Measurements from ENCODE around the gene NLGN3. TPM values are rescaled to one million over a fixed set of nuclear protein-coding genes. Genes with fewer than 3 reads are reported as not detected.

Gene NLGN3
- total RNA-seq, 1 donor from 2014 or later = 2.3 TPM

DNA sequence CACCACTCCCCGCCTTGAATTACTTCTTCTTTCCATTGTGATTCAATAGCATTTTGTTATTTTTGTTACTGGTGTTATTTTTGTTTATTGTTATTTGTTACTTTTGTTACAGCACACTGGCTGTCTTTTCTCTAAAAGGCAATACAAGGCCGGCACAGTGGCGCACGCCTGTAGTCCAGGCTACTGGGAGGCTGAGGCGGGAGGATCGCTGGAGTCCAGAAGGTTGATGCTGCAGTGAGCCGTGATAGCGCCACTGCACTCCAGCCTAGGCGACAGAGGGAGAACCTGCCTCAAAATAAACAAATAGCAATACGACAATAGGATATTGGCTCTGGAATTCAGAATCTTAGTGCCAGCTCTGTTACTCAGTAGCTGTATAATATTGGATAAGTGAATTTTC lies 27.3 kb upstream of the NLGN3 start:
- intact Hi-C loops (cut with micrococcal nuclease) = loop anchor here (10.0 kb wide), 1 partner anchor 983 kb away; the partner anchor contains the start of gene IGBP1

GRCh38 chrX:71118032-71118984 lies 26.3 kb upstream of the NLGN3 start, which contains the start of gene MED12:
Gene MED12 (plus strand): TSS chrX:71118596. CDS start chrX:71118755, 159 bp downstream.
- intact Hi-C loops (cut with micrococcal nuclease) = loop anchor here (1.0 to 10.0 kb wide), 4 partner anchors 8 to 984 kb away; partner anchors contain the start of gene IGBP1

GRCh38 chrX:71118985-71119535 lies 25.6 kb upstream of the NLGN3 start:
- intact Hi-C loops (cut with micrococcal nuclease) = loop anchor here (1.0 to 10.0 kb wide), 4 partner anchors 9 to 984 kb away; partner anchors contain the start of gene IGBP1

DNA sequence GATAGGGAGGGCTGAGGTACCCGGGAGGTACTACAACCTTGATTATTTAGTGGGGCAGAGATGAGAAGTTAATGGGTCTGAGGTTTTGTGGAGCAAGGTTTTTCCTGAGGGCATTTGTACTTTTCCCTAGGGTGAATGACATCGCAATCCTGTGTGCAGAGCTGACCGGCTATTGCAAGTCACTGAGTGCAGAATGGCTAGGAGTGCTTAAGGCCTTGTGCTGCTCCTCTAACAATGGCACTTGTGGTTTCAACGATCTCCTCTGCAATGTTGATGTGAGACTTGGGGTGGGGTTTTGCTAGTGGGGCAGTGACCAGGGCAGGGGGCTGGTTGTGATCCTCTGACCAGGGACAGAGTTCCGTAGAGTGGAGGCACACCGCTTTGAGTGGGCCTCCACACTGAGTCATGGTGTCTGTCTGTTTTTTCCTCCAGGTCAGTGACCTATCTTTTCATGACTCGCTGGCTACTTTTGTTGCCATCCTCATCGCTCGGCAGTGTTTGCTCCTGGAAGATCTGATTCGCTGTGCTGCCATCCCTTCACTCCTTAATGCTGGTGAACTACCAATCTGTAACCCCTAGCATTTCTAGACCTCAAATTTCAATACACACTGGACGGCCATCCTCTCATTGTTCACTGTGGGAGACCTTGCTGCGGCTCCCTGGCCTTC lies 16.3 kb upstream of the NLGN3 start:
- intact Hi-C loops (cut with micrococcal nuclease) = no loop called here

DNA sequence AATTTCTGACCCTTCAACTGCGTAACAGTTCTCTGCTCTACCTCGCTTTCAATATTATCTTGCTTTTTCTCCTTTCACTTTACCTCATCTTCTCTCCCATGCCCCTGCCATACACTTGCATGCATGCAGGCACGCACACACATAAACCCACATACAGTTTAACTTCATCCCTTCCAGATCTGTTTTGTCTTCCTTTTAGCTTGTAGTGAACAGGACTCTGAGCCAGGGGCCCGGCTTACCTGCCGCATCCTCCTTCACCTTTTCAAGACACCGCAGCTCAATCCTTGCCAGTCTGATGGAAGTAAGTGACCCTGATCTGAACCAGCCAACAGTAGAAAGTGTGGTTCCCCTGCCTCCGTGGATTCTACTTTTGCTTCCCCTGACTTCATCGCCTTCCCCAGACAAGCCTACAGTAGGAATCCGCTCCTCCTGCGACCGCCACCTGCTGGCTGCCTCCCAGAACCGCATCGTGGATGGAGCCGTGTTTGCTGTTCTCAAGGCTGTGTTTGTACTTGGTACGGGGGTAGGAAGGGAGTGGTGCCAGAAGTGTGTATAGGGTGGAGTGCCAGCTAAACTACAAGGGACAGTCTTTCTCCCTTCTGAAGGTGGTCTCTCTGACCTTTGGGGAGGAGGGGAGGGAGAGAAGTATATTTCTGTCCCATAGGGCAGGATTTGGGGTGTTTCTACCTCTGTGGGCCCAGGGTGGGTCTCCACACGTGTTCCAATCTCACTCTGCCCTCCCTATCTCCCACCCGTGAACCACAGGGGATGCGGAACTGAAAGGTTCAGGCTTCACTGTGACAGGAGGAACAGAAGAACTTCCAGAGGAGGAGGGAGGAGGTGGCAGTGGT lies 15.5 kb upstream of the NLGN3 start:
- intact Hi-C loops (cut with micrococcal nuclease) = loop anchor here (1.0 kb wide), 6 partner anchors 11 to 159 kb away; partner anchors contain the start of genes IL2RG, MED12 and SNX12

DNA sequence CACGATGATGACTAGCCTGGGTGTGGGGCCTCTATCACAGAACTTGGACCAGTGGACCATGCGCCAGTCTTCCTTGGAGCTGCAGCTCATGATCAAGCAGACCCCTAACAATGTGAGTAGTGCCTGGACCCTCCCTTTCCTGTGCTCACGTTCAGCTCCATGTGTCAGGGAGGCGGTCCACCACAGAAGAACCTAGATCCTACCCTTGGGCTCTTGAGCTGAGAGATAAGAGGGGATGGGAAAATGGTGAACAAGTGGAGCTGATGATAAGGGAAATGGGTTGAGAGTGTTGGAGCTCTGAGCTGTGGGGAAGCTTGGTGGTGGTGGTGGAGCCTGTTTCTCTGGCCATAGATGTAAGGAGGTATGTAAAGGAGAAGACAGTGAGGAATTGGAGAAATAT lies 13.1 kb upstream of the NLGN3 start:
- intact Hi-C loops (cut with micrococcal nuclease) = no loop called here

DNA sequence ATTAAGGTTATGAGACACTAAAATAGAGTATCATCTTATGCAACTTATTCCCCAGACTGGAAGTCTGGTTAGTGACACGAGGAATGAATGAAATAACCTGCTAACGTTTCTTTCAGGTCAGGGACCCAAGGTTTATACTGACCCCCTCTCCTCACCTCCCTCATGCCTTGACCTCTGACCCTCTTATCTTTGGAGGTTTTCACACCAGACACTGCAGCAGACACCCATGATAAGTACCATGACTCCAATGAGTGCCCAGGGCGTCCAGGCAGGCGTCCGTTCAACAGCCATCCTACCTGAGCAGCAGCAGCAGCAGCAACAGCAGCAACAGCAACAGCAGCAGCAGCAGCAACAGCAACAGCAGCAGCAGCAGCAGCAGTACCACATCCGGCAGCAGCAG lies 4.2 kb upstream of the NLGN3 start:
- intact Hi-C loops (cut with micrococcal nuclease) = no loop called here

GRCh38 chrX:71143508-71143907 lies 1.1 kb upstream of the NLGN3 start:
- intact Hi-C loops (cut with micrococcal nuclease) = no loop called here

GRCh38 chrX:71147496-71148277 lies 3.0 kb downstream of the NLGN3 start:
- intact Hi-C loops (cut with micrococcal nuclease) = no loop called here

GRCh38 chrX:71148278-71148663 lies 3.6 kb downstream of the NLGN3 start:
- intact Hi-C loops (cut with micrococcal nuclease) = no loop called here

DNA sequence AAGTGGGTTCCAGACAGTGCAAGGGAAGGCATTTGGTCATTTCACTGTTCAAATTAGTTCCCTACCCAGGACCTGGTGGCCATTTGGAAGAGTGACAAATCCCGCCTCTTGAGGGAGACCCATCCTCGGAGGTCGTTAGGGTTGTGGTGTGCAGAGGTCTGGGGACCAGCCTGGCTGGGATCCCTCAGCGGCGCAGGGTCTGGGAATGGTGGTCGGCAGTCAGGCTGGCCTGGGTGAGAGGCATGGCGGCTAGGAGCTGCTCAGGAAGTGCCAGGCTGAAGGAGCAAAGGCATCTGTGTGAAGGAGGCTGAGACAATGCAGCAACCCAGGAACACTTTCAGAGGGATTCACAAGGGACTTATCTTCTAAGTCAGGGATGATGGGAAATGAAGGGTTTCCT lies 6.7 kb downstream of the NLGN3 start:
- intact Hi-C loops (cut with micrococcal nuclease) = no loop called here

DNA sequence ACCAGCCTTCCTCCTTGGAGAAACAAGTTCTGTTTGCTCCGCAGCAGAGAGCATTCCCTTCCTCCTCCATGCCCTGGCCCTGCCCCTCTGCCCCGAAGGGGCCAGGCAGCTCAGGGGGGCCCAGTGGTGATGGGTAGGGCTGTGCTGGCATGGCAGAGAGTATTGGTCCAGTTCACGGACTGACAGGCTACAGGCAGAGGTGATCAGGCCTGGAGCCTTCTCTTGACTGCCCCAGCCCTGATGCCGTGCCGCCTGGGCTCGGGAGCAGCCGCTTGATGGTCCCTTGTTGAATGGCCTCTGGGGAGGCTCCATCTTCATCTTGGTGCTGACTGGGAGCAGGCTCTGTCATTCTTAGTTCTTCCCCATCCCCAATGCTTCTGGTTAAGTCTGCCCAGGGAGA lies 9.6 kb downstream of the NLGN3 start:
- intact Hi-C loops (cut with micrococcal nuclease) = no loop called here

- intact Hi-C loops (cut with micrococcal nuclease) = no loop called here
These were observed 10.0 kb downstream of the NLGN3 start for GRCh38 chrX:71154641-71155040.

DNA sequence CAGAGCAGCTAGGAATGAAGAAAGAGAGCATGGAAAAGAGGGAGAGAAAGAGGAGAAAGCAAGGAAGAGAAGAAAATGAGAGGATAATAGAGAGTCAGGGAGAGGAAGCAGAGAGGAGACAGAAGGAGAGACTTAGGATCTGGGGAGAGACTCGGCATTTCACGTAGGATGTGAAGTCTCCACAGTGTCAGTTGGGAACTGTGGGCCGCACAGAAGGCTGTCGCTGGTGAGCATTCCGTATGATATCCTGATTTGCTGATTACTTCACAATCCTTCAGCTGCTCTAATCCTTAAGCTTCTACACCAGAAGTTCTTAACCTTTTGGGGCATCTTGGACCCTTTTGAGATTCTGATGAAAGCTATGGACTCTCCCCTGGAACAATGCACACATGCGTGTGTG lies 14.0 kb downstream of the NLGN3 start:
- intact Hi-C loops (cut with micrococcal nuclease) = no loop called here

GRCh38 chrX:71159335-71159734 lies 14.7 kb downstream of the NLGN3 start:
- intact Hi-C loops (cut with micrococcal nuclease) = no loop called here

- intact Hi-C loops (cut with micrococcal nuclease) = no loop called here
These were observed 15.8 kb downstream of the NLGN3 start for GRCh38 chrX:71160475-71160874.

GRCh38 chrX:71162981-71163380 lies 18.3 kb downstream of the NLGN3 start:
- intact Hi-C loops (cut with micrococcal nuclease) = no loop called here

- intact Hi-C loops (cut with micrococcal nuclease) = no loop called here
These were observed 19.4 kb downstream of the NLGN3 start for GRCh38 chrX:71164071-71164470.

- intact Hi-C loops (cut with micrococcal nuclease) = no loop called here
These were observed 21.8 kb downstream of the NLGN3 start for GRCh38 chrX:71166461-71166860.

Measured in T-helper 1 cell treated with Interleukin-12 subunit alpha and Interleukin-12 subunit beta and Interleukin-4 antibody, amounts not matched to agents 30 ng/mL and 1 ng/mL, for 36 hours (primary cell).